SU-DHL-6 (cell line): ENCODE data around the gene LTK.

Experiments used
- H2AFZ ChIP-seq: fragments of 200-600 bp; sonication (generic); 2 replicates; pipeline ENCODE4 v1.6.1; 2014; ENCODE audit warnings: low read depth, mild to moderate bottlenecking, moderate library complexity, mixed read lengths, antibody characterized with exemption, low read length; ENCODE audit not compliant: severe bottlenecking
- H3F3A ChIP-seq: fragments of 200-600 bp; shearing (Covaris generic); 2 replicates; pipeline ENCODE4 v1.6.0; 2016; ENCODE audit warnings: antibody characterized with exemption, mild to moderate bottlenecking; ENCODE audit not compliant: insufficient read depth
- H3K27ac ChIP-seq: fragments of 200-600 bp; sonication (generic); 2 replicates; pipeline ENCODE4 v1.5.1; 2016; ENCODE audit warnings: low read depth, mild to moderate bottlenecking, low read length, moderate library complexity, mixed read lengths
- H3K27me3 ChIP-seq: fragments of 200-600 bp; sonication (generic), shearing (Covaris generic); 2 replicates; pipeline ENCODE4 v1.6.0; 2014; ENCODE audit warnings: mild to moderate bottlenecking, low read length
- H3K36me3 ChIP-seq: fragments of 200-600 bp; sonication (generic); 2 replicates; pipeline ENCODE4 v1.6.1; 2014; ENCODE audit warnings: mild to moderate bottlenecking, low read length, mixed read lengths
- H3K4me2 ChIP-seq: fragments of 300-600, 200-600 bp; shearing (Covaris generic), sonication (generic); 2 replicates; pipeline ENCODE4 v1.6.0; 2014; ENCODE audit warnings: low read length, low read depth, mild to moderate bottlenecking; ENCODE audit not compliant: poor library complexity, severe bottlenecking
- H3K4me3 ChIP-seq: fragments of 200-600 bp; sonication (generic); 2 replicates; pipeline ENCODE4 v1.5.1; 2014; ENCODE audit warnings: antibody characterized with exemption, low read length, mild to moderate bottlenecking, mixed read lengths; ENCODE audit not compliant: insufficient read depth, poor library complexity, severe bottlenecking
- H3K79me2 ChIP-seq: fragments of 200-600 bp; sonication (generic); 2 replicates; pipeline ENCODE4 v1.6.1; 2014; ENCODE audit warnings: mild to moderate bottlenecking, low read length, moderate library complexity; ENCODE audit not compliant: insufficient read depth
- H3K9ac ChIP-seq: fragments of 200-600 bp; sonication (generic); 2 replicates; pipeline ENCODE4 v1.7.0; 2014; ENCODE audit warnings: mild to moderate bottlenecking, low read length
- H3K9me2 ChIP-seq: fragments of 200-600 bp; sonication (generic); replicated peaks from 2 replicates; pipeline ENCODE4 v1.6.1; 2014; ENCODE audit warnings: low read length; ENCODE audit not compliant: insufficient read depth
- H3K9me3 ChIP-seq: fragments of 200-600 bp; sonication (generic); 2 replicates; pipeline ENCODE4 v1.6.1; 2014; ENCODE audit warnings: low read length, mixed read lengths; ENCODE audit not compliant: insufficient read depth
- H4K20me1 ChIP-seq: fragments of 200-600 bp; sonication (generic); 2 replicates; pipeline ENCODE4 v1.6.1; 2014; ENCODE audit warnings: low read depth, mild to moderate bottlenecking, antibody characterized with exemption, low read length, moderate library complexity, mixed read lengths
- EZH2phosphoT487 ChIP-seq: fragments of 200-600 bp; sonication (generic), shearing (Covaris generic); conservative IDR thresholded peaks from 2 replicates; pipeline ENCODE4 v1.6.1; 2018; ENCODE audit warnings: mild to moderate bottlenecking, antibody characterized with exemption, low read length, moderate library complexity, mixed read lengths
- TF ChIP-seq, protein P1 (sequence below): fragments of 200-600 bp; sonication (generic); IDR thresholded peaks from one replicate; pipeline ENCODE4 v1.5.1; 2017; ENCODE audit warnings: antibody characterized with exemption, mild to moderate bottlenecking, low read length, moderate library complexity; ENCODE audit not compliant: insufficient read depth, poor library complexity, severe bottlenecking

The LTK gene

DNA sequence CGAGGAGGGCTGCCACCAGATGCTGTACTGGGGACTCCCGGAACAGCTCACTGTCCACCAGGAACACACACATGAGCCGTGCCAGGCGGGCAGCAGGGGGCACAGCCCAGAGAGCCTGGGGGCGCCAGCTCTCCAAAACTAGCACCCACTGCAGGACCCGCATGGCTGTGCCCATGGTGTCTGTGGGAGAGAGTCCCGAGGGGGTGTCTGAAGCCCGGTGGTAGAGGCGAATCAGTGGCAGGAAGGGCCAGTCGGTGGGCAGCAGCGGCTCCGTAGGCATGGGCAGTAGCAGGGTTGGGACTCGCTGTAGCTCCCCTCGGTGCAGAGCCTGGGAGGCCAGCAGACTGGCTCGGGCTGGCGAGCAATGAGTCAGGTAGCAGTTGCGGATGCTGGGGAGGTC, 7.0 kb upstream of the LTK start:
- no peaks in the 10 kb centered on the region for H3F3A ChIP-seq
- H3K9ac ChIP-seq, result no peak overlapping the region
- no peak overlapping the region for H3K27ac ChIP-seq
- no peak overlapping the region for H3K4me2 ChIP-seq
- H3K79me2 ChIP-seq, result no peaks in the 10 kb centered on the region
- no peak overlapping the region for H3K4me3 ChIP-seq
- TF ChIP-seq, protein P1, sequence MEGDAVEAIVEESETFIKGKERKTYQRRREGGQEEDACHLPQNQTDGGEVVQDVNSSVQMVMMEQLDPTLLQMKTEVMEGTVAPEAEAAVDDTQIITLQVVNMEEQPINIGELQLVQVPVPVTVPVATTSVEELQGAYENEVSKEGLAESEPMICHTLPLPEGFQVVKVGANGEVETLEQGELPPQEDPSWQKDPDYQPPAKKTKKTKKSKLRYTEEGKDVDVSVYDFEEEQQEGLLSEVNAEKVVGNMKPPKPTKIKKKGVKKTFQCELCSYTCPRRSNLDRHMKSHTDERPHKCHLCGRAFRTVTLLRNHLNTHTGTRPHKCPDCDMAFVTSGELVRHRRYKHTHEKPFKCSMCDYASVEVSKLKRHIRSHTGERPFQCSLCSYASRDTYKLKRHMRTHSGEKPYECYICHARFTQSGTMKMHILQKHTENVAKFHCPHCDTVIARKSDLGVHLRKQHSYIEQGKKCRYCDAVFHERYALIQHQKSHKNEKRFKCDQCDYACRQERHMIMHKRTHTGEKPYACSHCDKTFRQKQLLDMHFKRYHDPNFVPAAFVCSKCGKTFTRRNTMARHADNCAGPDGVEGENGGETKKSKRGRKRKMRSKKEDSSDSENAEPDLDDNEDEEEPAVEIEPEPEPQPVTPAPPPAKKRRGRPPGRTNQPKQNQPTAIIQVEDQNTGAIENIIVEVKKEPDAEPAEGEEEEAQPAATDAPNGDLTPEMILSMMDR, result no peak
- TF ChIP-seq EZH2phosphoT487, result no peak
- H2AFZ ChIP-seq, result no peak overlapping the region
- H3K9me3 ChIP-seq, result no peaks in the 10 kb centered on the region
- no peaks in the 10 kb centered on the region for H4K20me1 ChIP-seq
- no peaks in the 10 kb centered on the region for H3K27me3 ChIP-seq
- H3K9me2 ChIP-seq, result no peaks in the 10 kb centered on the region
- H3K36me3 ChIP-seq, result no peaks in the 10 kb centered on the region

DNA sequence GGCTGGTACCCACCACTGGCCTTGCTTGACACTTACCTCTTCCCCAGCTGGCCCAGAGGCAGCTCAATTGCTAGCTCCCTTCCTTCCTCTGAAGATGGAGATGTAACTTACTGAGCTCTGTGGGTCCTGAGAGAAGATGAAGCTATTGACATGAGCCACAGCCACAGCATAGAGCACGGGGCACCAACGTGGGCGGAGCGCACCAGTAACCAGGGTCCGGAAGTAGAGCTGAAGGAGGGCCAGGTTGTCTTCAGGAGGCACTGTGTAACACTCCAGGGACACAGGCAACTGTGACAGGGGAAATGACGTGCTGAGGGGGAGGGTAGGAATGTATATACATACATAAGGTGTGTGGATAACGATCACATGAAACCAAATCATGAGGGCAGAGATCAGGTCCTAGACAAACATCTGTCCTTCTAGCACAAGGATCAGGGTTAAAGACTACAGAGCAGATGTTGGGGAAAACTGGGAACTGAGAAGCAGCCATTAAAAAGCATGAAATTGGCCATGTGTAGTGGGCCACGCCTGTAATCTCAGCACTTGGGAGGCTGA, 4.3 kb upstream of the LTK start:
- H3F3A ChIP-seq, result no peaks in the 10 kb centered on the region
- no peak overlapping the region for H3K27ac ChIP-seq
- no peak overlapping the region for H2AFZ ChIP-seq
- H3K27me3 ChIP-seq, result no peaks in the 10 kb centered on the region
- H3K4me3 ChIP-seq, result no peak overlapping the region
- no peaks in the 10 kb centered on the region for H4K20me1 ChIP-seq
- no peaks in the 10 kb centered on the region for H3K9me2 ChIP-seq
- no peaks in the 10 kb centered on the region for H3K79me2 ChIP-seq
- no peak overlapping the region for H3K4me2 ChIP-seq
- H3K9me3 ChIP-seq, result no peaks in the 10 kb centered on the region
- TF ChIP-seq, protein P1, result no peak
- TF ChIP-seq EZH2phosphoT487, result no peak
- no peak overlapping the region for H3K9ac ChIP-seq
- no peaks in the 10 kb centered on the region for H3K36me3 ChIP-seq

DNA sequence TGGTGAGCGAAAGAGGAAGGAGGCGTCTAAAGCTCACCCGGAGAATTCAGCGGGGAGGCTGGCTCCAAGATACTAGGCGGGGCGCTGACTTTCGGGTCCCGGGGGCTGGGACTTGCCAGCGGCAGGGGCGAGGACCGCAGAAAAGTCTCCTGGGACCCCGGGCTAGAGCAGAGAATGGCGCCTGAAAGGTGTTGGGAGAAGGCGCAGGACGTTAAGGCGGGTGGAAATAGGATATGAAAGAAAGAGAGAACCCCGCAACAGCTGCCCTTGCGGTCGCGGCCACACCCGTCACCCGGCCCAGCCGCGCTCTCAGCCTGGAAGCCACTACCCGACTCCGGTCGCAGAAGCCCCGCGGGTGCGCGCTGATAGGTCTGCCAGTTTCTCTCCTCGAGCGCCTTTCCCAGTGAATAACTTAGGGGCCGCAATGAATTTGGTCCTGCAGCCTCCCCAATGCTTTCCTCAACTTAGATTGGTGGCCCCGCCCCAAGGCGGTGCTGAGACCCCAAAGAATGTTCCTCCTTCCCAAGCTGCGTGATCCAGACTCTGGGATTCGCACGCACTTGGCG, 604 bp downstream of the LTK start:
- Histone ChIP-seq H2AFZ (no peak overlapping the region), H3K36me3 (no peaks in the 10 kb centered on the region), H3K4me2 (no peak overlapping the region), H3K27me3 (no peaks in the 10 kb centered on the region), H3K9ac (no peak overlapping the region), H3K79me2 (no peaks in the 10 kb centered on the region), H3K4me3 (no peak overlapping the region), H4K20me1 (no peaks in the 10 kb centered on the region), H3F3A (no peaks in the 10 kb centered on the region), H3K9me3 (no peaks in the 10 kb centered on the region), H3K9me2 (no peaks in the 10 kb centered on the region), H3K27ac (no peak overlapping the region)
- TF ChIP-seq, protein P1, result no peak
- TF ChIP-seq EZH2phosphoT487, result no peak
